ENCODE measurements around the gene MMP28. TPM values are rescaled to one million over a fixed set of nuclear protein-coding genes. Genes with fewer than 3 reads are reported as not detected.

MMP28 gene
- total and polyA plus RNA-seq, 10 donors, result 1.1 to 5.9 (median 2.8) TPM

GRCh38 chr17:35790841-35791240 lies 4.6 kb downstream of the MMP28 start:
- DNase-seq, result no peak
- 88 to 99% (median 90%) methylated on average over 3 of the region's 3 CpGs for WGBS, 5 donors
- Histone ChIP-seq H3K4me3 (no peak overlapping the region), H3K36me3 (no peaks in the 10 kb centered on the region), H3K9me3 (no peaks in the 10 kb centered on the region), H3K27ac (no peak overlapping the region), H3K27me3 (replicated peaks in 1 of 7) (peaks cover 0 to 45% (median 17%) of the 10 kb centered on the region in 7 donors), H3K4me1 (peaks cover 8 to 22% (median 13%) of the 10 kb centered on the region in 6 donors)
- intact Hi-C loops (cut with DNase I; ENCODE audit: low total_unique reads), result no loop called here
- TF ChIP-seq POLR2AphosphoS5 (IDR thresholded peaks at IDR 0.05) (no peak), POLR2A (IDR thresholded peaks at IDR 0.05) (no peak), CTCF (IDR thresholded peaks at IDR 0.05 in 8 of 11, conservative IDR thresholded peaks at IDR 0.05 in 3 of 11) (no peak)

- Histone ChIP-seq H3K27ac (no peak overlapping the region), H3K4me1 (peaks cover 0 to 21% (median 11%) of the 10 kb centered on the region in 6 donors)
- no peak for DNase-seq
These were observed 6.7 kb downstream of the MMP28 start for GRCh38 chr17:35788477-35789368.

GRCh38 chr17:35786941-35787432 lies 8.5 kb downstream of the MMP28 start:
- 36 to 62% (median 47%) methylated on average over 3 of the region's 3 CpGs for WGBS, 5 donors
- peaks cover 4 to 36% (median 19%) of the 10 kb centered on the region in 6 donors for H3K4me1 ChIP-seq
- intact Hi-C loops (cut with DNase I; ENCODE audit: low total_unique reads), result no loop called here
- TF ChIP-seq CTCF (IDR thresholded peaks at IDR 0.05 in 8 of 11, conservative IDR thresholded peaks at IDR 0.05 in 3 of 11) (no peak), POLR2AphosphoS5 (IDR thresholded peaks at IDR 0.05) (no peak), POLR2A (IDR thresholded peaks at IDR 0.05) (no peak)
- H3K4me3 ChIP-seq, result no peak overlapping the region
- H3K27me3 ChIP-seq (replicated peaks in 1 of 7), result peaks cover 0 to 7% (median 0%) of the 10 kb centered on the region in 7 donors
- peak overlapping the region in 1 of 8 donors; percentile 22 for H3K27ac ChIP-seq
- no peaks in the 10 kb centered on the region for H3K36me3 ChIP-seq
- no peak for DNase-seq
- H3K9me3 ChIP-seq, result no peaks in the 10 kb centered on the region

More at GRCh38 chr17:35788477-35789368, 6.7 kb downstream of the MMP28 start:
- Histone ChIP-seq H3K4me3 (no peak overlapping the region), H3K27me3 (replicated peaks in 1 of 7) (peaks cover 0 to 24% (median 0%) of the 10 kb centered on the region in 7 donors), H3K36me3 (no peaks in the 10 kb centered on the region), H3K9me3 (no peaks in the 10 kb centered on the region)
- TF ChIP-seq POLR2A (IDR thresholded peaks at IDR 0.05), result no peak
- no peak for TF ChIP-seq POLR2AphosphoS5 (IDR thresholded peaks at IDR 0.05)
- TF ChIP-seq CTCF (IDR thresholded peaks at IDR 0.05 in 8 of 11, conservative IDR thresholded peaks at IDR 0.05 in 3 of 11), result no peak
- 70 to 85% (median 79%) methylated on average over 2 of the region's 2 CpGs for WGBS, 5 donors
- intact Hi-C loops (cut with DNase I; ENCODE audit: low total_unique reads), result no loop called here

- Histone ChIP-seq H3K9me3 (no peaks in the 10 kb centered on the region), H3K27me3 (replicated peaks in 1 of 7) (no peaks in the 10 kb centered on the region), H3K27ac (no peak overlapping the region), H3K36me3 (no peaks in the 10 kb centered on the region), H3K4me1 (peaks cover 4 to 36% (median 19%) of the 10 kb centered on the region in 6 donors), H3K4me3 (no peak overlapping the region)
- TF ChIP-seq POLR2A (IDR thresholded peaks at IDR 0.05), result no peak
- no peak for TF ChIP-seq CTCF (IDR thresholded peaks at IDR 0.05 in 8 of 11, conservative IDR thresholded peaks at IDR 0.05 in 3 of 11)
- no peak for TF ChIP-seq POLR2AphosphoS5 (IDR thresholded peaks at IDR 0.05)
- no peak for DNase-seq
- intact Hi-C loops (cut with DNase I; ENCODE audit: low total_unique reads), result no loop called here
- WGBS, 5 donors, result 66 to 86% (median 74%) methylated on average over 2 of the region's 2 CpGs
These were observed 10.5 kb downstream of the MMP28 start for GRCh38 chr17:35784895-35785294.
